HG03354 (cell line): ENCODE data around the gene CATSPERE.
"Not testable (repeated sequence)": the region's sequence is repeated elsewhere in the genome, so short reads cannot be mapped to it uniquely, and the experiment has no call there.

ENCODE experiments used
- ATAC-seq: cut with Tn5 transposase; IDR thresholded peaks from one replicate; pipeline ENCODE4 v1.9.1; 2021; ENCODE audit warnings: mild to moderate bottlenecking; ENCODE audit not compliant: unreplicated experiment, poor library complexity, severe bottlenecking

CATSPERE gene

DNA sequence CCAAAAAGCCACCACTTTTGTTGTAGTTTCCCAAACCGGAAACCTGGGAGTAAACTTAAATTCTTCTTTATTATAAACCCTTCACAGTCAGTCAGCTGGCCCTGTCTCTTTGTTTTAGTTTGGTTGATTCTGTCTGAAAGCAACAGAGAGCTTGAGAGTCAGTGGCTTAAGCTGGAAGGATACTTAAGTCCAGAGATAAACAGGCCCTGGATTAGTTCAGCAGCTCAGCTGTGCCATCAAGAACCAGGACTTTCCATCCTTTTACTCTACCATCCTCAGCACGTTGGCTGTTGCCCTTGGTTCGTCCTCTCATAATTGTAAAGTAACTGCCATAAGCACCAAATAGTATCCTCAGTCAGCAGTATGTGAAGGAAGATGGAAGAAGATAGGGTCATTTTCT lies 196.3 kb downstream of the CATSPERE start:
- ATAC-seq = no peak

DNA sequence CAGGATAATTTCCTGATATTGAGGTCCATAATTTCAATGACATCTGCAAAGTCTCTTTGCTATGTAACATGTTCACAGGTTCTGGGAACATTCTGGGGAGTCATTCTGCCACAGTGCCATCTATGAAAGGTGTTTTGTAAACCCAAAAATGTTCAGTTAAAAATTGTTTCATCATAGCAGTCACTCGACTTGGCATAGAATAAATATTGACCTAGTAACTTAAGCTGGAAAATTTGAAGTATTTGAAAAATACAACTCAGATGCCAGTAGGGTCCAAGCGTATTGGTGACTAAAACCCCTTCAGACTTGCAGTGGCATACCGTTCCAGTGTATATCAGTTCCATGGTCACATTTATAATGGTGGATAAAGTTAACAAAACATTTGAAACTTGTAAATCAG lies 198.6 kb downstream of the CATSPERE start:
- no peak for ATAC-seq

DNA sequence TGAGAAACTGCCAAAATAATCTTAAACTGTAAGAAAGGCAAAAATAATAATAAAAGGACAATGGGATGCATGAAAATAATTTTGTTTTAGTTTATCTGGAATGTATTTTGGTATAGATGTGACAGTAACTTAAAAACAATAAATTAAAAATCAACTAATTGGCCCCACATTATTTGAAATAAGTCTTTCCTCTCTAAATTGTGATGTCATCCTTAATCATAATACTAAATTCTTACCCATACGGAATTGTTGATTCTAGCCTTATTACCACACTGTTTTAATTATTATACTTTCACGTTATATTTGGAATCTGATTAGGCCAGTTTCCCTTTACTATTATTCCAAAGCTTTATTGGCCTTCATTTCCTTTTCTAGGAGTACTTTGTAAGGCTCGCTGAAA lies 199.5 kb downstream of the CATSPERE start:
- no peak for ATAC-seq

DNA sequence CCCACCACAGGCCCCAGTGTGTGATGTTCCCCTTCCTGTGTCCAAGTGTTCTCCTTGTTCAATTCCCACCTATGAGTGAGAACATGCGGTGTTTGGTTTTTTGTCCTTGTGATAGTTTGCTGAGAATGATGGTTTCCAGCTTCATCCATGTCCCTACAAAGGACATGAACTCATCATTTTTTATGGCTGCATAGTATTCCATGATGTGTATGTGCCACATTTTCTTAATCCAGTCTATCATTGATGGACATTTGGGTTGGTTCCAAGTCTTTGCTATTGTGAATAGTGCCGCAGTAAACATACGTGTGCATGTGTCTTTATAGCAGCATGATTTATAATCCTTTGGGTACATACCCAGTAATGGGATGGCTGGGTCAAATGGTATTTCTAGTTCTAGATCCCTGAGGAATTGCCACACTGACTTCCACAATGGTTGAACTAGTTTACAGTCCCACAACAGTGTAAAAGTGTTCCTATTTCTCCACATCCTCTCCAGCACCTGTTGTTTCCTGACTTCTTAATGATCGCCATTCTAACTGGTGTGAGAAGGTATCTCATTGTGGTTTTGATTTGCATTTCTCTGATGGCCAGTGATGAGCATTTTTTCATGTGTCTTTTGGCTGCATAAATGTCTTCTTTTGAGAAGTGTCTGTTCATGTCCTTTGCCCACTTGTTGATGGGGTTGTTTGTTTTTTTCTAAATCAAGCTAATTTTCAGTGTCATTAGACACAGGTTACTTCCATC lies 200.7 kb downstream of the CATSPERE start:
- not testable (repeated sequence) for ATAC-seq

DNA sequence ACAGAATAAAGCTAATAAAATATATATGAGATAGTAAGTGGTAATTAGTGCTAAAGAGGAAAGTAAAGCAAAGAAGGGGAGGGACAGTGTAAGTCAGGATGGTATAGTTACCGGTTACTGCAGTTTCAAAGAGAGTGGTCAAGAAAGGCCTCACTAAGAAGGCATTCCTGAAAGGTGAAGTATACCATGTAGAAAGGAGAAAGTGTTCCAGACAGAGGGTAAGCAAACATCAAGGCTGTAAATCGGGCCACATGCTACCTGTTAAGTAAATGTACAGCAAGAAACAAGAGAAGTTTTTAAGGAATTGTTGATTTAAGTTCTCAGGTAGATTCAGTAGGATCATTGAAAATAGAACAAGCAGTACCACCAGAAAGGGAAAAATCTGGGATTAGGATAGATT lies 201.5 kb downstream of the CATSPERE start:
- no peak for ATAC-seq

DNA sequence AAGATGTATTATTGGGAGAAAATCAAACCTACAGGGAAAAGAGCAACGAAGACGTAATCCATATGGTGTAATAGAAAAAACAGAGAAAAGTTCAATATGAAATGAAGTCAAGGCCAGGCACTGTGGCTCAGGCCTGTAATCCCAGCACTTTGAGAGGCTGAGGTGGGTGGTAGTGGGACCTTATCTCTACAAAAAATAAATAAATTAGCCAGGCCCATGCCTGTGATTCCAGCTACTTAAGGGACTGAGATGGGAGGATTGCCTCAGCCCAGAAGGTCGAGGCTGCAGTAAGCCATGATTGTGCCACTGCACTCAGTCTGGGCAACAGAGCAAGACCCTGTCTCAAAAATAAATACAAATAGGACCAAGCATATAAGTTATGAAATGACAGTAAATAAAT lies 203.3 kb downstream of the CATSPERE start:
- ATAC-seq = no peak

DNA sequence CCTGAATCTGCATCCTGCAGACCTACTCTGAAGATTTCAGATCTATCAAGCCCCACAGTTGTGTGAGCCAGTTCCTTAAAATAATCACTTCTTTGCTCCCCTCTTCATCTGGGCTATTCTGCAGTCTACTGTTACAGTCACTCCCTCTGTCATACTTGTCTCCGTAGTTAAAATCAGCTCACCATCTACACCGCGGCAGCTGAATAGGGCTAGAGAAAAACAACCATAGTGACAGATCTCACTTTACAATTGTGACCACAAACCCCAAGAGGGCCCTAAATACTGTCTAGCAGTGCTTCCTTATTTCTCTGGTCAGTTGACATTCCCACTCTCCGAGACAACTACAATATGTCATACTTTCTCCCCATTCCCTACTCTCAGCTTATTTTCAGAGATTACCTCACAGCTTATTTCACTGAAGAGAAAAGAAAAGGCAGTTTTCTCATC lies 204.7 kb downstream of the CATSPERE start:
- ATAC-seq = peak; percentile 88

DNA sequence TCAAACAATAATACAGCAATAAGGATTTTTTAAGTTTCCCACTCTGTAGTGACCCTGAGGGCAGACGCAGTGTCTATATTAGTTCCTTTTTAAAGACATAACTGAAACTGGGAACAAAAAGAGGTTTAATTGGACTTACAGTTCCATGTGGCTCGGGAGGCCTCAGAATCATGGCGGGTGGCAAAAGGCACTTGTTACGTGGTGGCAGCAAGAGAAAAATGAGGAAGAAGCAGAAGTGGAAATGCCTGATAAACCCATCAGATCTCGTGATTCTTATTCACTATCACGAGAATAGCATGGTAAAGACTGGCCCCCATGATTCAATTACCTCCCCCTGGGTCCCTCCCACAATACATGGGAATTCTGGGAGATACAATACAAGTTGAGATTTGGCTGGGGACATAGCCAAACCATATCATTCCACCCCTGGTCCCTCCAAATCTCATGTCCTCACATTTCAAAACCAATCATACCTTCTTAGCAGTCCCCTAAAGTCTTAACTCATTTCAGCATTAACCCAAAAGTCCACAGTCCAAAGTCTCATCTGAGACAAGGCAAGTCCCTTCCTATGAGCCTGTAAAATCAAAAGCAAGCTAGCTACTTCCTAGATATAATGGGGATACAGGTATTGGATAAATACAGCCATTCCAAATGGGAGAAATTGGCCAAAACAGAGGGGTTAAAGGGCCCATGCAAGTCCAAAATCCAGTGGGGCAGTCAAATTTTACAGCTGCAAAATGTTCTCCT lies 205.8 kb downstream of the CATSPERE start:
- ATAC-seq = not testable (repeated sequence)

DNA sequence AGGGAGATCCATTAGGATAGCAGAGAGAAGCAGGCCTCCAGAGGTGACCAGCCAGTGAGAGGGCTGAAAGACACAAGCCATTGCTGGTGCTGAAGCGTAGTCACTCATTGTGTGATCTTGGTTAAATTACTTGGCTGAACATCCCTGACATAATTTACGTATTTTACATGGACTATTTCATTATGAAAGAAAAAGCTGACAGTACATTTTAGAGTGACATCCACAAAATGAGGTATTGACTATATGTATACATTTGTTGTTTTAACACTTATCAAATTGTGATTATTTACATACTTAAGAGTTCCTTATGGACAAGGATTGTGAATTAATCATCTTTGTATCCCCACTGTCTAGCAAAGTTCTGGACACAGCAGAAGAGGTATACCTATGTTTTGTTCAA lies 206.7 kb downstream of the CATSPERE start:
- no peak for ATAC-seq

DNA sequence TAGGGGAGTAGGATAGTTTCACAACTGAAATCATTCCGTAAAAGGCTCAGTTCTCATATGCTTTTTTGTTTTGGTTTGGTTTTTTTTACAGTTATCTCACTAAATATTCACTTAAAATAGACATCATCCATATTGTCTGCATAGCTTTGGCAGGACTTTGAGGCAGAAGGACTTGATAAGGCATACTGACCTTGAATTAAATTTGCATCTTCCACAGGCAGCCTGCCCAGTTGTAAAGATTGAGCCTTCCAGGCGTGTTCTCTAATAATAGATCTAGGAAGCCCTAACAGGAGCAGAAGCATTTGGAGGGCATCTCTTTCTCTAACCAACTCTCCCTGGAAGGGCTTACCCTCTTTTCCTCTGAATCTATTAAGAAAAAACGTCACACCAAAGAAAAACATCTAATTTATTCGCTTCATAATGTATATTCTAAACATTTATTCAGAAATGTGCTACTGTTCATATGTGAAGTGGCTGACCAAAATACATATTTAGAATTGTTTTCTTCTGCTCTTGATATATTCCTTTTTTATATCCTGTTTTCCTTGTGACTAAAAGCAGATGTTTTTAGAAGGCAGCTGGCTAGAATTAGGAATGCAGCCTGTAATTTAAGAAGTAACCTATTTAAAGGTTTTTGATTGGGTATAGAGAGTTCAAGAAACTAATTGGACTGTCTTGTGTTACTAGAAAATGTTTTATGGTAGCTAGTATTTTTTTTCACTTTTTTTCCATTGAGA lies 212.0 kb downstream of the CATSPERE start:
- no peak for ATAC-seq

DNA sequence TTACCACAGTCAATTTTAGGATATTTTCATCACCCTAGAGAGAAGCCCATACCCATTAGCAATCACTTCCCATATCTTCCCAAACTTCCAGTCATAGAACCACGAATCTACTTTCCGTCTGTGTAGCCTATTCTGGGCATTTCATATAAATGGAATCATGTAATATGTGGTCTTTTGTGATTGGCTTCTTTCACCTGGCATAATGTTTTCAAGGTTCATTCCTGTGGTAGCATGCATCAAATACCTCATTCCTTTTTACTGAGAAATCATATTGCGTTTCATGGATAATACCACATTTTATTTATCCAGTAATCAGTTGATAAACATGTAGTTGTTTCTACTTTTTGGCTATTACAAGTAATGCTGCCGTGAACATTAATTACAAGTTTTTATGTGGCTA lies 213.4 kb downstream of the CATSPERE start:
- ATAC-seq = no peak

DNA sequence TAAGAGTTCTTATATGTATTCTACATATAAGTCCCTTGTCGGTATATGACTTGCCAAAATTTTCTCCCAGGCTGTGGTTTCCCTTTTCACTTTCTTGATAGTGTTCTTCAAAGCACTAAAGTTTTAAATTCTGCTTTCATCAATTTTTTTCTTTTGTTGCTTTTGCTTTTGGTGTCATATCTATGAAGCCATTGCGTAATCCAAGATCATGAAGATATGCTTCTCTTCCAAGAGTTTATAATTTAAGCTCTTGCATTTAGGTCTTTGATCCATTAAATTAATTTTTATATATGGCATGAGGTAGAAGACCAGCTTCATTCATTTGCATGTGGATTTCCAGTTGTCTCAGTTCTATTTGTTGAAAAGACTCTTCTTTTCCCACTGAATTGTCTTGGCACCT lies 214.1 kb downstream of the CATSPERE start:
- ATAC-seq = no peak

DNA sequence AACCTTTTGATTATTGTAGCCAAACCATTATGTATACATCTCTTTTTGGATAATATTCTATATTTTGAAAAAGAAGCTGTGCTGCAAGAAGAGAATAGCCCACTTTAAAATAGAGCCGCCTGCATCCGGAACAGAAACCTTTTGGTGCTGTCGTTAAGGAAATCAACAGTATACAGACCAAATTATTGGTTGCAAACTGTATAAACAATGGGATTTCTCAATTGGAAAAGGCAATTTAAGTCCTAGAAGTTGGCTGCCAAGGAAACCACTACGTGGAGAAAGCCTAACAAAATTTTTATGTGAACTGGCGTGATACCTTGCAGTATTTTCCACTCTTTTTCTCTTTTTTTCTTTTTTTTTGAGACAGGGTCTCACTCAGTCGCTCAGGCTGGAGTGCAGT lies 217.6 kb downstream of the CATSPERE start:
- no peak for ATAC-seq

DNA sequence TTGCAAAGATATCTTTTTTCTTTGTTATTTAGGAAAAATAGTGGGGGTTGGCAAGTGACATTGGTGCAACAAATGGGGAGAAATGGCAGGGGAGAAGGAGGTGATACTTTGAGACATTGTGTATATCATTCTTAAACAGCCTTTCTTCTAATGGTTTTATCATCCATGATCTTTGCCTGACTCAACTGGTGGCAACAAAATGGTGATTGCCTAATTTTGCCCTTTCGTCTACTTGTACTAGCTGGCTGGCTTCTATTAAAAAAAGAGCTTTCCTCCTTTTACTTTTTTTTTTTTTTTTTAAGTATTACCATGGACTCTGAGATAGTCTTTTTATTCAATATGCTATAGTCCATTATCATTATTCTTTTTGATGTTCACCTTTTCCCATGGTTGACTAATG lies 219.6 kb downstream of the CATSPERE start:
- no peak for ATAC-seq

DNA sequence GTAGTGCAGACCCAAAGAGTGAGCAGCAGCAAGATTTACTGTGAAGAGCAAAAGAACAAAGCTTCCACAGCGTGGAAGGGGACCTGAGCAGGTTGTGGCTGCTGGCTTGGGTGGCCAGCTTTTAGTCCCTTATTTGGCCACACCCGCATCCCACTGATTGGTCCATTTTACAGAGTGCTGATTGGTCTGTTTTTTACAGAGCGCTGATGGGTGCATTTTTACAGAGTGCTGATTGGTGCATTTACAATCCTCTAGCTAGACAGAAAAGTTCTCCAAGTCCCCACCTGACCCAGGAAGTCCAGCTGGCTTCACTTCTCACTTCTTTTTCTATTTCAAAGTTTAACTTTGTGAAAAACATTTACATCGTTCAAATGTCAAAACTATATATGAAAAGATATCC lies 221.0 kb downstream of the CATSPERE start:
- ATAC-seq = not testable (repeated sequence)
